ENCODE measurements around the gene RBM4B. TPM values are rescaled to one million over a fixed set of nuclear protein-coding genes. Genes with fewer than 3 reads are reported as not detected.
A peak's percentile ranks its signal among the peaks of the same experiment; 100 is the strongest.
"Not testable (repeated sequence)": the region's sequence is repeated elsewhere in the genome, so short reads cannot be mapped to it uniquely, and the experiment has no call there.

RBM4B gene, protein sequence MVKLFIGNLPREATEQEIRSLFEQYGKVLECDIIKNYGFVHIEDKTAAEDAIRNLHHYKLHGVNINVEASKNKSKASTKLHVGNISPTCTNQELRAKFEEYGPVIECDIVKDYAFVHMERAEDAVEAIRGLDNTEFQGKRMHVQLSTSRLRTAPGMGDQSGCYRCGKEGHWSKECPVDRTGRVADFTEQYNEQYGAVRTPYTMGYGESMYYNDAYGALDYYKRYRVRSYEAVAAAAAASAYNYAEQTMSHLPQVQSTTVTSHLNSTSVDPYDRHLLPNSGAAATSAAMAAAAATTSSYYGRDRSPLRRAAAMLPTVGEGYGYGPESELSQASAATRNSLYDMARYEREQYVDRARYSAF
- total RNA-seq: 10 to 100 TPM; 15.2 to 19.8 TPM

DNA sequence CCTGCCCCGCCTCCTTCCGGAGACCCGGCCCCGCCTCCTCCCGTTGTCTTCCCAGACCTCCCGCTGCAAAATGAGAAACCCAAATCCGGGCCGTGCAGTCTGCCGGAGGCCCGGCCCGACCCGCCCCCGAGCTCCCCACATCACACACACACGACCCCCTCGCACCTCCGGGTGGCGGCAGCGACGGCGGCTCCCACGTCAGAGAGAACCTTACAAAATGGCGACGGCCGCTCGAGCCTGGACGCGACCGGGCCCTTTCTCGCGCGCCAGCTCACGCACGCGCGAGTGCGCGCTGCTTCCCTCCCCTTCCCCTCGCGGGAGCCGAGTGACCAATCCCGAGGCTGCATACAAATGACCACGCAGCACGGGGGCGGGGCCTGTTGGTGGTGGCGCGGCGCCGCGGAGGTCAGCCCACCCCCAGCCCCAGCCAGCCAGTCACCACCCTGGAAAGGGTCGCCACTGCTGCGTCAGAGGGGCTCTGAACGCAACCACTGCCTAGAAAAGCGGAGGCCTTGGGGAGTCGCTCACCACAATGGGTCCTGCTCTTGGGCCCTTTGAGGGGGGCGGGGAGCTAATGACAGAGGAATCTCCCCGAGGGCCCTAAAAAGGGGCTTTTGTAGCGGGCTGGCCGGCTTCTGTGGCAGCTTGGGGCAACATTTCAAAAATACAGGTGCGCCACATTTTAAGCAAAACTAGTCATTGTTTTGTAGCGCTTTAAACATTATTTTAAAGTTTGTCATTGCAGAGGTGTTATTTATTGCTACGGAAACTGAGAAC is at the start of gene RBM4B:
Gene RBM4B, minus strand, starts transcription at position 289 of the 777 bp plus-strand sequence. CDS start 808 bp downstream, outside the sequence.
- Mint-ChIP-seq H3K27ac (peak within 1 kb of the TSS; percentile 98 to 100), H3K36me3 (peaks cover 21 to 29% of the 10 kb centered on the region in 2 donors), H3K9me3 (no peaks in the 10 kb centered on the region)
- ATAC-seq (peak; percentile 93 to 94), DNase-seq (ENCODE audit: low spot score in 2 of 2) (peak; percentile 96 to 97)

DNA sequence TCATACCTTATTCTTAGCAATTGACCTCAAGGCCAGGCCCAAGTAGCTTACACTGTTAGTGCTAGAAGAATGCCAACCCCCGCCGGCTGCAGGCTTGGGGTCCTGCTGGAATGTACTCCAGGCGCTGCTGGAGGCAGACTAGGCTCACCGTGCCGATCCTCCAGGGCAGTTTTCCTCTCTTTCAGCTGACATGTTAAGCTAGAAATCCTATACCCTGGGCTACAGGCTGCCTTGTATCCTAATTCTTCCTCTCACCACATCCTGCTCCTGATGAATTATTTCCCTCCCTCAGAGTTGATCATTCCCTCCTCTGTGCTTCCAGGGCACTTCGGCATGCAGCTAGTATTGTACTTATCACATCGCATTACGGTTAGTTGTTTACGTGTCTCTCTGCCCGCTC is 48.0 kb upstream of the RBM4B start:
- Mint-ChIP-seq H3K27ac (no peak overlapping the region), H3K9me3 (no peaks in the 10 kb centered on the region), H3K36me3 (peaks cover 6 to 18% of the 10 kb centered on the region in 2 donors)
- ATAC-seq (no peak), DNase-seq (ENCODE audit: low spot score in 2 of 2) (no peak)

DNA sequence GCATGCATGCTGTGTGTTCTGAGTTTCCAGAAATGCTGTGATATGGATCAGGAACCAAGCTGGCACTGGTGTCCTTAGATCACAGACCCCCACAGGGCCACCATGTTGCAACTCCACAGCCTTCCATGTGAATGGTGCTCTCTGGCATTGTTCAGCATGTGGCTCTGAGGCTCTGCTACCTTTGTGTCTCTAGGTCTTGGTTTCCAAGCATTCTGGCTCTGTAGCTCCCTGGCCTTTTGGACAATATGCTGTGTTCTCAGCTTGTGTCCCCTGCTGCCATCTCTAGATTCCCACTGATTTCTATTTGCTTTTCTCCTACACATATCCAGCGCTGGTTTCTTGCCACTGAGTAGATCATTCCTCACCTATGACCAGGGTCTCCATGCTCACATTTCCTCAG is 47.4 kb upstream of the RBM4B start:
- H3K9me3 Mint-ChIP-seq: no peaks in the 10 kb centered on the region
- no peak for DNase-seq (ENCODE audit: low spot score in 2 of 2)
- peaks cover 6 to 18% of the 10 kb centered on the region in 2 donors for H3K36me3 Mint-ChIP-seq
- no peak for ATAC-seq
- no peak overlapping the region for H3K27ac Mint-ChIP-seq

DNA sequence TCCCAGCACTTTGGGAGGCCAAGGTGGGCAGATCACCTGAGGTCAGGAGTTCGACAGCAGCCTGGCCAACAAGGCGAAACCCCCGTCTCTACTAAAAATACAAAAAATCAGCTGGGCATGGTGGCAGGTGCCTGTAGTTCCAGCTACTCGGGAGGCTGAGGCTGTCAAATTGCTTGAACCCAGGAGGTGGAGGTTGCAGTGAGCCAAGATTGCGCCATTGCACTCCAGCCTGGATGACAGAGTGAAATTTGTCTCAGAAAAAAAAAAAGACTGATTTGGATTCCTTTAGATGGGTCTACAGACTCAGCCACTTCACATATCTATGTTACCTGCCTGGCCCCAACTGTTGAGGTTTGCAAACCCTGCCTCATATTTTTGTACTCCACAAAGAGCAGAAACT is 46.5 kb upstream of the RBM4B start:
- not testable (repeated sequence) for DNase-seq (ENCODE audit: low spot score in 2 of 2); H3K27ac Mint-ChIP-seq; H3K9me3 Mint-ChIP-seq; ATAC-seq
- peaks cover 6 to 18% of the 10 kb centered on the region in 2 donors for H3K36me3 Mint-ChIP-seq

DNA sequence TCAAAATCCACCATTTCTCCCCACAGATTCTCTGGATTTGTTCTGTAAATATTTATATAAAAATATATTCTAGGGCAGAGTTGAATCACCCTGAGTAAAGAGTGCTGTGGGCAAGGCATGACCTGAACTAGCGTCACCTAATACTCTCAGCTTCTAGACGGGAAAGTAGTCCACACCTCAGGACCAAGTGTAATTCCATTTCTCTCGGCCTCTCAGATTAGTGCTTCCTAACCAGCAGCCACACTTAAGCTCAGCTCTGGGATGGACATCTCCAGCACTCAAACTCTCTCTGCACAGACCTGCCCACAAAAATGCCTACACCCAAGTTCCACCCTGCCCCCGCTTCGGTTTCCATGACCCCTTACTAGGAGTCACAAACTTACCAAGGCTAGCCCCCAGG is 46.0 kb upstream of the RBM4B start:
- no peak for DNase-seq (ENCODE audit: low spot score in 2 of 2)
- Mint-ChIP-seq H3K36me3 (peaks cover 3 to 14% of the 10 kb centered on the region in 2 donors), H3K27ac (no peak overlapping the region), H3K9me3 (no peaks in the 10 kb centered on the region)
- ATAC-seq: no peak

DNA sequence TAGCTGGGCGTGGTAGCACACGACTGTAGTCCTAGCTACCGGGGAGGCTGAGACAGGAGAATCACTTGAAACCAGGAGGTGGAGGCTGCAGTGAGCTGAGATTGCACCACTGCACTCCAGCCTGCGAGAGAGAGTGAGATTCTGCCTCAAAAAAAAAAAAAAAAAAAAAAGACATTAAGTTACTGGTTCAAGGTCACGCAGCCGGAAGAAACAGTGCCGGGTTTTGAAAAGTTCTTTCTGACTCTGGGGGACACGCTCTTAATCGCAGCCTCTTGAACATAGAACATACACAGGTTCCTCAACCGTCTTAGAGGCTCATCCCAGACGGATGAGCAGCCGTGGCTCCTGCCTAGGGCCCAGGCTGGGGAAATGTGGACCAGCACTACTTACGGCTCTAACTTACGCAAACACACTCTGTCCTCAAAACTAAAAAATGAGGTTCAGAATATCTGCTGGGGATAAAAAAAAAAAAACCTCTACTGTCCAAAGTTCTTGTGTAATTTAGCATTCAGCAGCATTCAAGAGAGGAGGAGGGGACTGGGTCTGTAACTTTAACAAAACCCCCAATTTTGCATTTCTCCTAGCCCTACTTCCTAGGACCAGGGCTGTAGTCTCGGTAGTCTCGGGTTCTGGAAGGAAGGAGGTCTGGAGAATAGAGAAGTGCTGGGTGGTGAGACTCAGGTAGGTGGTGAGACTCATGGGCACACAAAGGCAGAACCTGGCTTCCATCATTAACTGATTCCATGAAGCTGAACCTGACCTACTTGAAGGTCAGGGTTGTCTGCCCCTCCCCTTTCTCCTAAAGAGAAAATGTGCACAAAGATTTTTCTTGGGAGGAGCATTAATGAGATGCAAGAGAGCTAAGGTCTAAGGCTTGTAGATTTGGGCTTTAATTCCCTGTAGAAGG is 45.3 kb upstream of the RBM4B start:
- no peak for ATAC-seq
- no peak for DNase-seq (ENCODE audit: low spot score in 2 of 2)
- H3K9me3 Mint-ChIP-seq: no peaks in the 10 kb centered on the region
- H3K36me3 Mint-ChIP-seq: peaks cover 0 to 11% of the 10 kb centered on the region in 2 donors
- no peak overlapping the region for H3K27ac Mint-ChIP-seq

DNA sequence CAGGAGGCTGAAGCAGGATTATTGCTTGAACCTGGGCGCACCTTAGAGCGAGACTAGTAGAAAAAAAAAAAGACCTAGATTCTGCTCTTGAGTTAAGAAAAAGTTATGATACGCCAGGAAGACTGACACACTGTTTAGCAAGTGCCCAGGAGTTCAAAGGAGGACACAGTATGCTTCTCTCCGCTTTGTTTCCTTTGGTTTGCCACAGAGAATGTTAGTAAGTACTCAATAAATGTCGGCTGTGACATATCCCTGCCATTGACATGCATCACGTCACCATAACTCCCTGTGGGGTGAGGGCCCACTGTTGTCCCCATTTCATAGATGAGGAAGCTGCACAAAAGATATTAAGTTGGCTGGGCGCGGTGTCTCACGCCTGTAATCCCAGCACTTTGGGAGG is 44.3 kb upstream of the RBM4B start:
- Mint-ChIP-seq H3K27ac (no peak overlapping the region), H3K36me3 (peaks cover 0 to 8% of the 10 kb centered on the region in 2 donors), H3K9me3 (no peaks in the 10 kb centered on the region)
- ATAC-seq (no peak), DNase-seq (ENCODE audit: low spot score in 2 of 2) (no peak)

DNA sequence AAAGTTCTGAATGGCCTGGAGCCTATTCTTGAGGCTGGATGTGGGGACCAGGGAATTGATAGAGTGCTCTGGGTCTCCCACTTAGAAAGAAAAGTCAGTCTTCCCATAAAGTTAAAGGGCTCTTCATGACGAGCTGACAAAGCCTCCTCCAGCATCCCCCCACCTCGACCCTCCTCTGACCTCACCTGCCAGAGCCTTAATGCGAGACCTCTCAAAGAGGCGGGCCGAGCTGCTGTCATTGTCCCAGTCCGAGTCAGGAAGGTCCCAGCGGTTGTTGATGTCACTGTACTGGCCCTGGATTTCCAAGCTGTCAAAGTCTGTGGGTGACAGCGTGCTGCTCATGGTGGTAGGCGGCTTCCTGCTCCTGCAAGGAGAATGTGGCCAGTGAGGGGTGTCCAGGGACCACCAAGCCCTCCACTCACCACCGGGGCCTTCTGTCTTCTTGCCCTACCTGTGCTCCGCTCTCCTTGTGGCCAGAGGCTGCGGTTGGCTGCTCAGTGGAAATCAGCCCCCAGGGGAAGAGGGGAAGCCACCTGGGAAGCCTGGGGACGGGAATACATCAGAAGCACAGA is 43.3 kb upstream of the RBM4B start:
- Mint-ChIP-seq H3K9me3 (no peaks in the 10 kb centered on the region), H3K27ac (no peak overlapping the region), H3K36me3 (no peaks in the 10 kb centered on the region)
- ATAC-seq (no peak), DNase-seq (ENCODE audit: low spot score in 2 of 2) (no peak)

DNA sequence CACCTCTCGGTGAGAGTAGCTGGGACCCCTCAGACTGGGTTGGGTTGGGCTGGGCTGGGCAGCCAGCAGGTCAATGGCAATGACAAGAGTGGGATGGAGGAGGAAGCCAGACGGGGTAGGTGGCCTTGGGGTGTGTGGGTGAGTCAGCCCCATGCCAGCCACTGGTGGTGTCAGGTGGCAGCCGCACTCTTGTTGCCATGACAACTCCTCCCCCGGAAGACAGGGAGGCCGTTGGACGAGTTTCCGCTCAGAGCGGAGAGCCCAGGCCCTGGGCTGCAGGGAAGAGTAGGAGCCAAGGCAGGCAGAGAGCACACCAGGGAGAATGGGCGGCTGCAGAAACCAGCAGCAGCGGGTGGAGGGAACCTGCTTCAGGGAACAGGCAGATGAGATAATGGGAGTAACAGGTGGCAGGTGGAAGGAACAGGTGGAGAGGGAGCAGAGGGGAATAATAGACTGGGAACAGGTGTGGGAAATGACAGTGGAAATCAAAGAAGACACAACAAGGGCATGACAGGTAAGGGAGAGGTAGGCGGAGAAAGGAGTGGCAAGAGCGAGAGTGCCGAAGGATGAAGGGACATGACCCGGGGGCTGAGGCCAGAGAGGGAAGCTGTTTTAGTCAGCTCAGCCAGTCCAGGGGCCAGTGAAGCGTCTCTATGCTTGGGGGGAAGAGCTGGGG is 42.7 kb upstream of the RBM4B start:
- DNase-seq (ENCODE audit: low spot score in 2 of 2): peak; percentile 48 to 73

DNA sequence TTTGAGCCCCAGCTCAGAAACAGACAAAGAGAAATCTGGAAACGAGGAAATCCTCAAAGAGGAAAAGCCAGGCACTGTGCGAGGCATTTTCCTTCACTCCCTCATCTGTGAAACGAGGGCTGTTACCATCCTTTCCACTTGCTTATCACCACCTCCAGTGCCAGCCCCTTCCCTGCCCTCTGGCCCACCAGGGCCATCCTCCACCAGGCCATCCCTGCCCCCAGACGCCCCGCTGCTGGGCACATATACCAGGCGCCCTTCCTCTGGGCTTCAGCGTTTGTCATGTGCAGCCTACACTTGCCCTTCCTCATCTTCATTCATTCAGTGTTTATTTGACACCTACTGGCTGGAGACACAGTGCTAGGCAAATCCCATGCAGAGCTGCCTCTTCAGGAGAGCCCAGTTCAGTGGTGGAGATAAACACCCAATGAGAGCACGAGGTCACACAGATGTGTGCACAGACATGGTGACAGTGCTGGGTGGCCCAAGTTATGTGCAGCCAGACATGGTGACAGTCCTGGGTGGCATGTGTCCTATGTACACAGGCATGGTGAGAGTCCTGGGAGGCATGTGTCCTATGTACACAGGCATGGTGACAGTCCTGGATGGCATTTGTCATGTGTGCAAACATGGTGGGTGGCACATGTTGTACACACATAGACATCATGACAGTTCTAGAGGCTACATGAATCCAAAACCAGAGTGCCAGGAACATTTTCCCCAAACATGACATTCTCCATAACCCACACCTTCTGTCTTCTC is 41.6 kb upstream of the RBM4B start:
- DNase-seq (ENCODE audit: low spot score in 2 of 2) (no peak), ATAC-seq (no peak)
- H3K9me3 Mint-ChIP-seq: no peaks in the 10 kb centered on the region
- no peaks in the 10 kb centered on the region for H3K36me3 Mint-ChIP-seq
- no peak overlapping the region for H3K27ac Mint-ChIP-seq

More for the DNA sequence above, 42.7 kb upstream of the RBM4B start:
- Mint-ChIP-seq H3K36me3 (no peaks in the 10 kb centered on the region), H3K9me3 (no peaks in the 10 kb centered on the region), H3K27ac (peak overlapping the region; percentile 54)
- ATAC-seq: peak; percentile 92 to 93

DNA sequence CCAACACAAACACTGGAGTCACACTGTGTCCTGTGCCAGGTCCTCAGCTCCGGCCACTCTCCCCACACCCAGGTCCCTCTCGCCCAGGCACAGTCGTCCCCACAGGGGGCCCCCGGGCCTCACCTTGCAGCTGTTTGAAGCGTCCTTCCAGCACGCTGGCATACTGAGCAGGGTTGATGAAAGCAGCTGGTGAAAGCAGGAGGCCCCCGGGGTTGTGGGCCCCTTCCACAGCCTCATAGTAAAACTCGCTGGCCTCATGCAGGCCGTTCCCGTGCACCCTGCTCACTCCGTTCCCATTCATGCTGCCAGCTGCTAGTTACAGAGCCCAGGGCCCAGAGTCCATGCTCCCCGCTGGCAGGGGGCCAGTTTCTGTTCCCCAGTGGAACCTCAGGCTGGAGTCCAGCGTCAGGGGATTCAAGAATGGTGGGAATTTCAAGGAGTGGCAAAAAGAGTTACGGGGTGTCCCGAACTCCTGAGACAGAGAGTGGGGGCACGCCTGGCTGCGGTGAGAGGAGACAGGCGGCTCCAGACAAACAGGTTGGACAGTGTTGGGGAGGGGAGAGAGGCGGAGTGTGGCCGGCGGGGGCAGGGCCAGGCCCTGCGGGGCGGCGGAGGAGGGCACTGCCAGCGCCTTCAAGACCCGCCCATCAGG is 40.8 kb upstream of the RBM4B start:
- no peak for DNase-seq (ENCODE audit: low spot score in 2 of 2)
- Mint-ChIP-seq H3K36me3 (no peaks in the 10 kb centered on the region), H3K9me3 (no peaks in the 10 kb centered on the region), H3K27ac (no peak overlapping the region)
- no peak for ATAC-seq

DNA sequence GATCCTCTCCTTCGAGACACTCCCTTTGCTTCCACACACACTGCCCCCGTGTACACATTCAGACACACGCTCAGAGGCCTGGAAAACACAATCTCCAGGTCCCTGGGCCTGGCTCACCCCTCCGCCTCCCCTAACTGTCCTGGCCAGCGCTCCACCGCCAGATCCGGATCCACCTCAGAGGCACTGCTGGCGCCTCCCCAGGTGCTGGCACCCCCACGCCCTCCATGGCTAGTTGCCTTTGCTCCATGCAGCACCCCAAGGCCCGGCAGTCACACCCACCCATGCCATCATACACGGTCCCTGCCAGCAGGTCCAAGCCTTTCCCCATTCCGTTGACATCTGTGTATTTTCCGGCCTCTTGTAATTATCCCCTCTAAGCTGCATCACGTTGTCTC is 40.2 kb upstream of the RBM4B start:
- DNase-seq (ENCODE audit: low spot score in 2 of 2): no peak
- no peaks in the 10 kb centered on the region for H3K9me3 Mint-ChIP-seq
- ATAC-seq: no peak
- no peaks in the 10 kb centered on the region for H3K36me3 Mint-ChIP-seq
- H3K27ac Mint-ChIP-seq: no peak overlapping the region

DNA sequence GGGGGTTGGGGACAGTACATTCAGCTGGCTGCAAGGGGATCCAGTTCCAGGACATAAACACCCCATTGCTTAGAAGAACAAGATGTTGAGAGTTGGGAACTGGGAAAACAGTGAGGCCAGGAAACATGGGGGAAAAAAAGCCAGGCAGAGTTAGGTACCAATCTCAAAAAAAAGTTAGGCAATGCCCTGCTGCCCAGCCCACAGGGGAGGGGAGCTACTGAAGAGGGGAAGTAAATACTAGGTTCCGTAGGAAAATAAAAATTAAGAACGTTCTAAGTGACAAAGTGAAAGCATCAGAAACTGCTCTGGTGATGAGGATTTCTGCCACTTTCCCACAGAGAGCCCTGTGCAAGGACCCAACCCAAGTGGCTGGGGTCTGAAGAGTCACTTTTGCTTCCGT is 39.3 kb upstream of the RBM4B start:
- H3K27ac Mint-ChIP-seq: no peak overlapping the region
- DNase-seq (ENCODE audit: low spot score in 2 of 2): no peak
- ATAC-seq: no peak
- no peaks in the 10 kb centered on the region for H3K9me3 Mint-ChIP-seq
- no peaks in the 10 kb centered on the region for H3K36me3 Mint-ChIP-seq

DNA sequence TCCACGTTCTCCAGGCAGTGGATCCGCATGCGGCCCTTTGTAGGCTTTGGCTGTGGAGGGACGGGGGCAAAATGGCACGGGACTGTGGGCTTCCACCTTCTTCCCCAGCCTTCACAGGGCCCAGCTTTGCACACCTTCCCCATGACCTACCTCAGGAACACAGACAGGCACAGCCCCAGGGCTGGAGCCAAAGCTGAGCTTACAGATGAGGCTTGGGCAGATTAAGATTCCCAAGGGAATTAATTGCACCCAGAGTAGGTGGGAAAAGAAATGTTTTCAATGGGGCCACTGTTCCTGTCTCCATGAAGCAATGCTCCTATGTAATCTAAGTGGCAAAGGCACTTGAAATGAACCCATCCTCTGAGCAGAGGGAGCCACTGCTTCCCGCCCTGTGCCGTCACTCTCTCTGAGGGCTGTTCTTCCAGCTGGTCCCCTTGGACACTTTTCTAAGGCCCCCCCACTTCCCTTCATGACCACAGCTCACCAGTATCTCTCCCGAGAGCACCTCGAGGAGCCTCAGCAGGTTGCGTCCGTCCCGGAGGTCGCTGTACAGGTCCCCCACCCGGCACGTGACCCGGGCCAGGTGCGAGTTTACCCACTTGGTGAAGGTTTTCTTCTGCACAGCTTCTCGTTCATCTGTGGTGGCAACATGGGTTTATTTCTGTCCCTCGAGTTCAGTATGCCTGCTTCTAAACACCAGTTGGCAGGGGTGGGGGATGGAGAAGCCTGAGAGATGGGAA is 37.8 kb upstream of the RBM4B start:
- H3K27ac Mint-ChIP-seq: no peak overlapping the region
- H3K9me3 Mint-ChIP-seq: no peaks in the 10 kb centered on the region
- ATAC-seq: no peak
- DNase-seq (ENCODE audit: low spot score in 2 of 2): no peak
- H3K36me3 Mint-ChIP-seq: no peaks in the 10 kb centered on the region

Data from activated naive CD4-positive, alpha-beta T cell treated with anti-CD3 and anti-CD28 coated beads, Interleukin-2, amount 50 U/mL, for 72 hours (primary cell).